ENCODE data around the gene ZNF783. TPM values are rescaled to one million over a fixed set of nuclear protein-coding genes. Genes with fewer than 3 reads are reported as not detected.

The ZNF783 gene
- total RNA-seq, 6 experiments from 2014 or later: 7.8 to 8.9 (median 8.5) TPM

DNA sequence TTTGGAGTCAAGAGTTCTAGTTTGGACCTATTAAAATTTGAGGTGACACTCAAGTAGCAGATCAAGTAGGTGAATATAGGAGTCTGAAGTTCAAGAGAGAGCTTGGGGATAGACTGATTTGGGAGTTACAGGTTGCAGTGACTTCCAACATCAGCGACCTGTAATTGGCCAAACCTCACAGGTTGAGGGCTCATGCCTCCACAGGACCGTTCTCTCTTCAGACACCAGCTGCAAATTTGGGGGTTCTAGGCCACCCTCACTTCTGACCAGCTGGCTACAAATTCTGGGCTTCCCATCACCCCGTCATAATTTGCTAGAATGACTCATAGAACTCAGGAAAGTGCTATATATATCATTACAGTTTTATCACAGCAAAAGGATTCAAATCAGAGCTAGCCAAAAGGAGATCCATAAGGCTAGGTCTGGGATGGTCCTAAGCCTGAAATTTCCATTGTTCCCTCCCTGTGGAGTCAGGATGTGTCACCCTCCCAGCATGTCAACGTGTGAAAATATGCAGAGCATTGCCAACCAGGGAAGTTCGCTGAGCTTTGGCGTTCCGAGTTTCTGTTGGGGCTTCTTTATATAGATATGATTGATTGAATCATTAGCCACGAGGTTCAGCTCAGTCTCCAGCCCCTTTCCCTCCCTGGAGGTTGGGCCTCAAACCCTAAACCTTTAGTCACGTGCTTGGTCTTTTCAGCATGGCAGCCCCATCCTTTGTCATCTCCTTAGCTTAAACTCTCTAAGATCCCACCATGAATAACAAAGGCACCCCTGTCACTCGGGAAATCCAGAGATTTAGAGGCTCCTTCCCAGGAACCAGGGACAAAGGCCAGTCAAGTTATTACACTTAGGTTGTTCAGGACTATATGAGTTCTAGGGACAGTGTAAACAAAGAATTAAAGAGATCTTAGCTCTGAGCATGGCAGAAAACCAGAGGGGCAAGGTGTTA, 43.3 kb upstream of the ZNF783 start:
- TF ChIP-seq, protein P1, sequence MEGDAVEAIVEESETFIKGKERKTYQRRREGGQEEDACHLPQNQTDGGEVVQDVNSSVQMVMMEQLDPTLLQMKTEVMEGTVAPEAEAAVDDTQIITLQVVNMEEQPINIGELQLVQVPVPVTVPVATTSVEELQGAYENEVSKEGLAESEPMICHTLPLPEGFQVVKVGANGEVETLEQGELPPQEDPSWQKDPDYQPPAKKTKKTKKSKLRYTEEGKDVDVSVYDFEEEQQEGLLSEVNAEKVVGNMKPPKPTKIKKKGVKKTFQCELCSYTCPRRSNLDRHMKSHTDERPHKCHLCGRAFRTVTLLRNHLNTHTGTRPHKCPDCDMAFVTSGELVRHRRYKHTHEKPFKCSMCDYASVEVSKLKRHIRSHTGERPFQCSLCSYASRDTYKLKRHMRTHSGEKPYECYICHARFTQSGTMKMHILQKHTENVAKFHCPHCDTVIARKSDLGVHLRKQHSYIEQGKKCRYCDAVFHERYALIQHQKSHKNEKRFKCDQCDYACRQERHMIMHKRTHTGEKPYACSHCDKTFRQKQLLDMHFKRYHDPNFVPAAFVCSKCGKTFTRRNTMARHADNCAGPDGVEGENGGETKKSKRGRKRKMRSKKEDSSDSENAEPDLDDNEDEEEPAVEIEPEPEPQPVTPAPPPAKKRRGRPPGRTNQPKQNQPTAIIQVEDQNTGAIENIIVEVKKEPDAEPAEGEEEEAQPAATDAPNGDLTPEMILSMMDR (IDR thresholded peaks at IDR 0.05): no peak
- Mint-ChIP-seq H3K4me3 (0 out of 2 replicates have a peak overlapping the region, but pooled peaks have one; percentile 19), H3K27ac (peak overlapping the region; percentile 86), H3K27me3 (ENCODE audit: insufficient read depth) (peaks cover 3% of the 10 kb centered on the region), H3K4me1 (ENCODE audit: low read depth) (peaks cover 44% of the 10 kb centered on the region), H3K9me3 (no peaks in the 10 kb centered on the region), H3K36me3 (ENCODE audit: low read depth) (peaks cover 62% of the 10 kb centered on the region)
- no peak for DNase-seq

DNA sequence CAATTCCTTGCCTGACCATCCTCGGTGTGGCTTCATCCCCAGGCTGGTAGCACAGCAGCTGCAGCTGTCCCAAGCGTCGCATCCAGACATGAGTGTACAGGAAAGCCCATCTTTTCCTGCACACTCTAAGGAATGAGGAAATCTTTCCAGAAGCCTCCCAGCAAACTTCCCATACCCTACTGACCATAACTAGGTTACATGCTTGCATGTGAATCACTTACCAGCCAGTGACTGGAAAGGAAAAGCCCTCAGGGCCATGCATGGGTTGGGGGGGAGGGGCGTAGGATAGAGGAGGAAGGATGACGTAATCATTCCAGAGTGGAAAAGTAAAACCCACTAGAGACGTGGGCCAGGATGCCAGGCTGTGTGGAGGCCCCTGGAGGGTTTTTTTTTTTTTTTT, 41.5 kb upstream of the ZNF783 start:
- DNase-seq: peak; percentile 92
- TF ChIP-seq, protein P1 (IDR thresholded peaks at IDR 0.05): no peak
- H3K27ac Mint-ChIP-seq: peak overlapping the region; percentile 86
- peaks cover 3% of the 10 kb centered on the region for H3K27me3 Mint-ChIP-seq (ENCODE audit: insufficient read depth)
- H3K9me3 Mint-ChIP-seq: no peaks in the 10 kb centered on the region
- H3K4me3 Mint-ChIP-seq: peak overlapping the region; percentile 57
- peaks cover 44% of the 10 kb centered on the region for H3K4me1 Mint-ChIP-seq (ENCODE audit: low read depth)
- peaks cover 56% of the 10 kb centered on the region for H3K36me3 Mint-ChIP-seq (ENCODE audit: low read depth)

DNA sequence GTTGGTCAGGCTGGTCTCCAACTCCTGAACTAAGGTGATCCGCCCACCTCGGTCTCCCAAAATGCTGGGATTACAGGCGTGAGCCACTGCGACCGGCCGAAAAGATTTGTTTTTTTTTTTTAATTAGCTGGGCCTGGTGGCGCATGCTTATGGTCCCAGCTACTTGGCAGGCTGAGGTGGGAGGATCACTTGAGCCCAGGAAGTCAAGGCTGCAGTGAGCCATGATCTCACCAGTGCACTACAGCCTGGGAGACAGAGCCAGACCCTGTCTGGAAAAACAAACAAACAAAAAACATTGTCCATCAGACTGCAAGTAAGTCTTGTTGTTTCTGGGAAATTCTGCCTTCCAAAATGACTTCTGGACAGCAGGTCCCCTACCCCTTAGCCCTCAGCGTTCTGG, 38.8 kb upstream of the ZNF783 start:
- TF ChIP-seq, protein P1 (IDR thresholded peaks at IDR 0.05): no peak
- Mint-ChIP-seq H3K4me3 (no peak overlapping the region), H3K27ac (no peak overlapping the region), H3K9me3 (no peaks in the 10 kb centered on the region), H3K27me3 (ENCODE audit: insufficient read depth) (peaks cover 3% of the 10 kb centered on the region), H3K36me3 (ENCODE audit: low read depth) (peaks cover 41% of the 10 kb centered on the region), H3K4me1 (ENCODE audit: low read depth) (peaks cover 34% of the 10 kb centered on the region)
- DNase-seq: no peak

DNA sequence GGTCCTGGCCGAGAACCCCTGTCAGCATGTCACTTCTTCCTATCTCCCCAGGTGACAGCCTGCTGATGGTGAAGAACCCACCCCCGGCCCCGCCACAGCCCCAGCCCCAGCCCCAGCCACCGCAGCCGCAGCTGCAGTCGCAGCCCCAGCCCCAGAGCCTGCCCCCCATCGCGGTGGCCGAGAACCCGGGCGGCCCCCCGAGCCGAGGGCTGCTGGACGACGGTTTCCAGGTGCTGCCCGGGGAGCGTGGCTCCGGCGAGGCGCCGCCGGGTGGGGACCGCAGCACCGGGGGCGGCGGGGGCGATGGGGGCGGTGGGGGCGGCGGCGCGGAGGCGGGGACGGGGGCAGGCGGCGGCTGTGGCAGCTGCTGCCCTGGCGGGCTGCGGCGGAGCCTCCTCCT, 38.2 kb upstream of the ZNF783 start:
- Mint-ChIP-seq H3K4me3 (no peak overlapping the region), H3K27ac (no peak overlapping the region), H3K4me1 (ENCODE audit: low read depth) (peaks cover 28% of the 10 kb centered on the region), H3K36me3 (ENCODE audit: low read depth) (peaks cover 35% of the 10 kb centered on the region), H3K27me3 (ENCODE audit: insufficient read depth) (peaks cover 3% of the 10 kb centered on the region), H3K9me3 (no peaks in the 10 kb centered on the region)
- DNase-seq: no peak
- TF ChIP-seq, protein P1 (IDR thresholded peaks at IDR 0.05): no peak

DNA sequence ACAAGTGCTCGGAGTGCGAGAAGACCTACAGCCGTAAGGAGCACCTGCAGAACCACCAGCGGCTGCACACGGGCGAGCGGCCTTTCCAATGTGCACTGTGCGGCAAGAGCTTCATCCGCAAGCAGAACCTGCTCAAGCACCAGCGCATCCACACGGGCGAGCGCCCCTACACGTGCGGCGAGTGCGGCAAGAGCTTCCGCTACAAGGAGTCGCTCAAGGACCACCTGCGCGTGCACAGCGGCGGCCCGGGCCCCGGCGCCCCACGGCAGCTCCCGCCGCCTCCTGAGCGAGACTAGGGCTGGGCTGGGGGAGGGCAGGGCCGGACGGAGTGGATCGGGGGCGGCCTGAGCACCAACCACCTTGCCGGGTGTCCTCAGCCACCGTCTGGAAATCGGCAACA, 37.6 kb upstream of the ZNF783 start:
- Mint-ChIP-seq H3K27me3 (ENCODE audit: insufficient read depth) (peaks cover 3% of the 10 kb centered on the region), H3K27ac (no peak overlapping the region), H3K4me3 (no peak overlapping the region), H3K4me1 (ENCODE audit: low read depth) (peaks cover 22% of the 10 kb centered on the region), H3K36me3 (ENCODE audit: low read depth) (peaks cover 29% of the 10 kb centered on the region), H3K9me3 (no peaks in the 10 kb centered on the region)
- no peak for DNase-seq
- TF ChIP-seq, protein P1 (IDR thresholded peaks at IDR 0.05): no peak
